IMR-90 (cell line): Measurements from ENCODE around the gene ADRB2.

Experiments
- BHLHE40 ChIP-seq: fragments of 150-350 bp; IDR thresholded peaks from 2 replicates; pipeline ENCODE4 v1.6.1; 2016; ENCODE audit warnings: mild to moderate bottlenecking, low read depth, low read length
- CEBPB ChIP-seq: IDR thresholded peaks from 2 replicates; pipeline ENCODE4 v1.6.1; 2012; ENCODE audit warnings: low read depth, low read length, improper control_type of control experiment
- CHD1 ChIP-seq: IDR thresholded peaks from 2 replicates; pipeline ENCODE4 v1.6.1; 2012; ENCODE audit warnings: low read depth, low read length, improper control_type of control experiment
- MAFK ChIP-seq: IDR thresholded peaks from 2 replicates; pipeline ENCODE4 v1.6.1; 2012; ENCODE audit warnings: low read depth, low read length, improper control_type of control experiment
- MAZ ChIP-seq: IDR thresholded peaks from 2 replicates; pipeline ENCODE4 v1.6.1; 2012; ENCODE audit warnings: low read depth, mild to moderate bottlenecking, low read length, improper control_type of control experiment, moderate library complexity, borderline replicate concordance
- MXI1 ChIP-seq: IDR thresholded peaks from 2 replicates; pipeline ENCODE4 v1.6.1; 2012; ENCODE audit warnings: low read depth, mild to moderate bottlenecking, low read length, moderate library complexity, borderline replicate concordance
- NFE2L2 ChIP-seq: fragments of 150-350 bp; IDR thresholded peaks from 2 replicates; pipeline ENCODE4 v1.6.1; 2016; ENCODE audit warnings: low read depth, mild to moderate bottlenecking, low read length
- POLR2A ChIP-seq: IDR thresholded peaks from 2 replicates; pipeline ENCODE4 v1.6.1; 2012; ENCODE audit warnings: mild to moderate bottlenecking, low read depth, low read length
- RAD21 ChIP-seq: IDR thresholded peaks from 2 replicates; pipeline ENCODE4 v1.6.1; 2012; ENCODE audit warnings: low read length, improper control_type of control experiment
- RCOR1 ChIP-seq: IDR thresholded peaks from 2 replicates; pipeline ENCODE4 v1.6.1; 2012; ENCODE audit warnings: mild to moderate bottlenecking, low read length, improper control_type of control experiment; ENCODE audit not compliant: insufficient replicate concordance
- RFX5 ChIP-seq: IDR thresholded peaks from 2 replicates; pipeline ENCODE4 v1.8.0; 2012; ENCODE audit warnings: low read depth, mild to moderate bottlenecking, low read length, moderate library complexity
- TF ChIP-seq, protein P1 (sequence below): conservative IDR thresholded peaks from 2 replicates; pipeline ENCODE4 v1.5.1; 2012; ENCODE audit warnings: mild to moderate bottlenecking, low read depth, low read length, improper control_type of control experiment

GRCh38 chr5:148840531-148840930 is 14.1 kb downstream of the ADRB2 start:
- TF ChIP-seq, protein P1, sequence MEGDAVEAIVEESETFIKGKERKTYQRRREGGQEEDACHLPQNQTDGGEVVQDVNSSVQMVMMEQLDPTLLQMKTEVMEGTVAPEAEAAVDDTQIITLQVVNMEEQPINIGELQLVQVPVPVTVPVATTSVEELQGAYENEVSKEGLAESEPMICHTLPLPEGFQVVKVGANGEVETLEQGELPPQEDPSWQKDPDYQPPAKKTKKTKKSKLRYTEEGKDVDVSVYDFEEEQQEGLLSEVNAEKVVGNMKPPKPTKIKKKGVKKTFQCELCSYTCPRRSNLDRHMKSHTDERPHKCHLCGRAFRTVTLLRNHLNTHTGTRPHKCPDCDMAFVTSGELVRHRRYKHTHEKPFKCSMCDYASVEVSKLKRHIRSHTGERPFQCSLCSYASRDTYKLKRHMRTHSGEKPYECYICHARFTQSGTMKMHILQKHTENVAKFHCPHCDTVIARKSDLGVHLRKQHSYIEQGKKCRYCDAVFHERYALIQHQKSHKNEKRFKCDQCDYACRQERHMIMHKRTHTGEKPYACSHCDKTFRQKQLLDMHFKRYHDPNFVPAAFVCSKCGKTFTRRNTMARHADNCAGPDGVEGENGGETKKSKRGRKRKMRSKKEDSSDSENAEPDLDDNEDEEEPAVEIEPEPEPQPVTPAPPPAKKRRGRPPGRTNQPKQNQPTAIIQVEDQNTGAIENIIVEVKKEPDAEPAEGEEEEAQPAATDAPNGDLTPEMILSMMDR: no peak
- TF ChIP-seq POLR2A (no peak), RAD21 (no peak), RFX5 (no peak), MAZ (no peak), RCOR1 (no peak), CHD1 (no peak), BHLHE40 (no peak), NFE2L2 (no peak), MXI1 (no peak), MAFK (no peak), CEBPB (no peak)
